H1 (cell line): ENCODE data around the gene CCNT2. TPM values are rescaled to one million over a fixed set of nuclear protein-coding genes. Genes with fewer than 3 reads are reported as not detected.

Source experiments
- ASH2L ChIP-seq: fragments of 200-600, 300-600 bp; sonication (generic); IDR thresholded peaks from one replicate; pipeline ENCODE4 v1.7.1; 2017; ENCODE audit warnings: low read length
- BACH1 ChIP-seq: IDR thresholded peaks from 2 replicates; pipeline ENCODE4 v1.6.1; 2012; ENCODE audit warnings: low read length, improper control_type of control experiment
- CBX5 ChIP-seq: fragments of 300-800, 300-1000 bp; sonication (generic); IDR thresholded peaks from 2 replicates; pipeline ENCODE4 v1.7.1; 2016; ENCODE audit warnings: antibody characterized with exemption, low read length, low read depth
- CBX8 ChIP-seq: fragments of 300-800, 300-1000 bp; sonication (generic); IDR thresholded peaks from 2 replicates; pipeline ENCODE4 v1.7.1; 2016; ENCODE audit warnings: low read depth, low read length, borderline replicate concordance
- CHD1 ChIP-seq: IDR thresholded peaks from 2 replicates; pipeline ENCODE4 v1.6.1; 2012; ENCODE audit warnings: low read depth, low read length, improper control_type of control experiment
- E2F6 ChIP-seq: IDR thresholded peaks from 2 replicates; pipeline ENCODE4 v1.6.1; 2012; ENCODE audit warnings: inconsistent platforms
- GABPA ChIP-seq: IDR thresholded peaks from 2 replicates; pipeline ENCODE4 v1.6.1; 2011; ENCODE audit warnings: mild to moderate bottlenecking, low read length, moderate library complexity, borderline replicate concordance; ENCODE audit not compliant: insufficient read depth
- GTF2F1 ChIP-seq: IDR thresholded peaks from 2 replicates; pipeline ENCODE4 v1.6.1; 2012; ENCODE audit warnings: low read depth, low read length, improper control_type of control experiment, borderline replicate concordance
- KDM5A ChIP-seq: fragments of 200-600 bp; IDR thresholded peaks from 2 replicates; pipeline ENCODE4 v1.7.1; 2012; ENCODE audit warnings: mild to moderate bottlenecking, low read length, inconsistent platforms, mixed read lengths
- NANOG ChIP-seq: IDR thresholded peaks from 2 replicates; pipeline ENCODE4 v1.6.1; 2011; ENCODE audit warnings: low read length, low read depth, mild to moderate bottlenecking, inconsistent platforms; ENCODE audit not compliant: insufficient read depth, poor library complexity, severe bottlenecking
- NRF1 ChIP-seq: IDR thresholded peaks from 2 replicates; pipeline ENCODE4 v1.6.1; 2011; ENCODE audit warnings: mild to moderate bottlenecking, low read depth, low read length, improper control_type of control experiment
- PHF8 ChIP-seq: fragments of 200-600 bp; sonication (generic); conservative IDR thresholded peaks from 2 replicates; pipeline ENCODE4 v1.7.1; 2012; ENCODE audit warnings: low read depth, mild to moderate bottlenecking, inconsistent platforms, low read length, moderate library complexity
- POLR2A ChIP-seq, 2 experiments: IDR thresholded peaks; 1 replicate in 1 of 2; 2 replicates in 1 of 2; pipeline ENCODE4 v1.6.1; 2011; ENCODE audit warnings: low read depth in 2 of 2, low read length in 2 of 2, mild to moderate bottlenecking in 2 of 2; ENCODE audit errors: control extremely low read depth in 1 of 2
- POLR2AphosphoS5 ChIP-seq: IDR thresholded peaks from 2 replicates; pipeline ENCODE4 v1.6.1; 2011; ENCODE audit warnings: low read depth, low read length
- RBBP5 ChIP-seq: IDR thresholded peaks from 2 replicates; pipeline ENCODE4 v1.7.1; 2012; ENCODE audit warnings: low read depth, mild to moderate bottlenecking, inconsistent platforms, low read length, moderate library complexity, borderline replicate concordance
- SIRT6 ChIP-seq: IDR thresholded peaks from one replicate; pipeline ENCODE4 v1.7.1; 2012; ENCODE audit warnings: low read length, inconsistent platforms
- SP1 ChIP-seq: IDR thresholded peaks from 2 replicates; pipeline ENCODE4 v1.6.1; 2011; ENCODE audit warnings: low read depth, low read length
- TAF1 ChIP-seq: IDR thresholded peaks from 2 replicates; pipeline ENCODE4 v1.6.1; 2011; ENCODE audit warnings: mild to moderate bottlenecking, low read depth, low read length
- TAF7 ChIP-seq: optimal IDR thresholded peaks from 2 replicates; pipeline ENCODE3; 2011; ENCODE audit warnings: low read depth, mild to moderate bottlenecking, inconsistent platforms, low read length, moderate library complexity, borderline replicate concordance
- TCF12 ChIP-seq: IDR thresholded peaks from 2 replicates; pipeline ENCODE4 v1.6.1; 2011; ENCODE audit warnings: low read depth, mild to moderate bottlenecking, low read length
- polyA plus RNA-seq, 7 experiments: library from polyadenylated mRNA; depleted of rRNA in 3 of 7; stranded (reverse) in 5 of 7; unstranded in 2 of 7; fragments of >200 nt in 5 of 7; fragments of 200-250 nt in 2 of 7; gene quantifications; 1 replicate in 5 of 7; 2 replicates in 1 of 7; 4 replicates in 1 of 7; pipeline versions ENCODE4 v1.2.1 to v1.2.3, GENCODE V29; 2011 to 2013; ENCODE audit warnings: missing spikeins in 2 of 7, mixed read lengths in 2 of 7
- total RNA-seq: library from RNA; stranded (reverse); fragmentation: NEBNext Ultra II Directional; extraction: Animal tissue kit (Norgen Biotek cat#: 25700); gene quantifications from 2 replicates; pipeline ENCODE4 v1.2.1, GENCODE V29; 2021
- TF ChIP-seq, protein P1 (sequence below): IDR thresholded peaks from 2 replicates; pipeline ENCODE4 v1.6.1; 2011; ENCODE audit warnings: low read depth, mild to moderate bottlenecking, low read length; ENCODE audit not compliant: insufficient read depth
- TF ChIP-seq, protein P2 (sequence below): IDR thresholded peaks from 2 replicates; pipeline ENCODE4 v1.6.1; 2011; ENCODE audit warnings: low read length, improper control_type of control experiment

The CCNT2 gene
- total and polyA plus RNA-seq, 2 of the 8 experiments (the other 6 are each of a cell fraction or from before 2014, with no cell fraction given): 13.0 to 39.7 TPM

DNA sequence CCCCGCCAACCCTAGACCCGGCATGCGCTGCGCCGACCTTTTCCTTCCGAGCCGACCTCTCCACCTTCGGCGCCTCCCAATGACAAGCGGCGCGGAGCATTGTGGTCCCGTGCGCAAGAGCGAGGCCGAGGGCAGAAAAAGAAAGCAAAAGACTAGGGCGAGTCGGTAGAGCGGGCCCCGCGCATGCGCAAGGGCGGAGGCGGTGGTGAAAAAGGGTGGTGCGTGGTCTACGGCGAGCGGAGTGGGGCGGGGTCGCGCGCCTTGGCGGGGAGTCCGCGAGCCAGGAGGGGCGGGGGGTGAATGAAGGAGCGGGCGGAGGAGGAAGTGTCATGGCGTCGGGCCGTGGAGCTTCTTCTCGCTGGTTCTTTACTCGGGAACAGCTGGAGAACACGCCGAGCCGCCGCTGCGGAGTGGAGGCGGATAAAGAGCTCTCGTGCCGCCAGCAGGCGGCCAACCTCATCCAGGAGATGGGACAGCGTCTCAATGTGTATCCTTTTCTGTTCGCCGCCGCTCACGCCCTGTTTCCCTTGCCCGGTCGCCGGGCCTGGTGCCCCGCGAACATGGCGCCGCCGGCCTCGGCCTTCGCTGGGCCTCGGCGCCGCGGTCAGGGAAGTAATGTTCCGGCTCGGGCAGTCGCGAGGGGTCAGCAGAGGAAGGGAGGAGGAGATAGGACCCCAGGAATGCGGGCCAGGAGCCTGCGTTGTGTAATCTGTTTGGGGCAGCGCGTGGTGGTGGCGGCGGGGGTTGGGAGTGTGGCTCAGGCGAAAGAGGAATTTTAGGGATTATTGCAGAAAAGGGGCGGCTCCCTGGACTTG lies at the start of gene CCNT2 (continued):
- no peak for TF ChIP-seq SIRT6
- TF ChIP-seq CBX5: no peak
- TF ChIP-seq POLR2A (IDR thresholded peaks at IDR 0.05; ENCODE audit: control extremely low read depth in 1 of 2, low read depth in 2 of 2, low read length in 2 of 2): peak; percentile 53 to 81
- peak; percentile 88 for TF ChIP-seq PHF8
- TF ChIP-seq GTF2F1: no peak
- no peak for TF ChIP-seq CBX8
- TF ChIP-seq NANOG: no peak
- TF ChIP-seq ASH2L: peak; percentile 98
- no peak for TF ChIP-seq TCF12
- TF ChIP-seq, protein P1, sequence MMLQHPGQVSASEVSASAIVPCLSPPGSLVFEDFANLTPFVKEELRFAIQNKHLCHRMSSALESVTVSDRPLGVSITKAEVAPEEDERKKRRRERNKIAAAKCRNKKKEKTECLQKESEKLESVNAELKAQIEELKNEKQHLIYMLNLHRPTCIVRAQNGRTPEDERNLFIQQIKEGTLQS: peak; percentile 91
- TF ChIP-seq GABPA: no peak
- TF ChIP-seq TAF1: peak; percentile 90
- peak; percentile 20; the same call in 1 of the 2 replicates for TF ChIP-seq CHD1
- TF ChIP-seq KDM5A: peak; percentile 63; the same call in 1 of the 2 replicates
- 0 out of 2 replicates have a peak, but pooled peaks have one; percentile 27 for TF ChIP-seq SP1
- TF ChIP-seq E2F6: no peak
- TF ChIP-seq POLR2AphosphoS5: peak; percentile 74
- TF ChIP-seq BACH1: no peak
- peak; percentile 80 for TF ChIP-seq TAF7
- peak; percentile 96 for TF ChIP-seq NRF1
- peak; percentile 28; the same call in 1 of the 2 replicates for TF ChIP-seq RBBP5
- TF ChIP-seq, protein P2, sequence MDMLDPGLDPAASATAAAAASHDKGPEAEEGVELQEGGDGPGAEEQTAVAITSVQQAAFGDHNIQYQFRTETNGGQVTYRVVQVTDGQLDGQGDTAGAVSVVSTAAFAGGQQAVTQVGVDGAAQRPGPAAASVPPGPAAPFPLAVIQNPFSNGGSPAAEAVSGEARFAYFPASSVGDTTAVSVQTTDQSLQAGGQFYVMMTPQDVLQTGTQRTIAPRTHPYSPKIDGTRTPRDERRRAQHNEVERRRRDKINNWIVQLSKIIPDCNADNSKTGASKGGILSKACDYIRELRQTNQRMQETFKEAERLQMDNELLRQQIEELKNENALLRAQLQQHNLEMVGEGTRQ: 0 out of 2 replicates have a peak, but pooled peaks have one; percentile 36
